Cerebellar cortex (tissue), 1 donor: ENCODE data around the gene BOLA3.
"Not testable (repeated sequence)": the region's sequence is repeated elsewhere in the genome, so short reads cannot be mapped to it uniquely, and the experiment has no call there.

Experiments
- DNase-seq: peaks from one replicate; pipeline ENCODE4 v3.0.0-alpha.2; 2015; ENCODE audit warnings: low spot score

BOLA3 gene

GRCh38 chr2:74102516-74102915, 45.2 kb downstream of the BOLA3 start:
- DNase-seq, result no peak

- no peak for DNase-seq
Measured at GRCh38 chr2:74101574-74102300, 46.0 kb downstream of the BOLA3 start.

- no peak for DNase-seq
Measured at GRCh38 chr2:74100254-74101216, 47.2 kb downstream of the BOLA3 start.

- no peak for DNase-seq
Measured at GRCh38 chr2:74099835-74100234, 47.9 kb downstream of the BOLA3 start.

GRCh38 chr2:74099271-74099670, 48.4 kb downstream of the BOLA3 start:
- no peak for DNase-seq

DNA sequence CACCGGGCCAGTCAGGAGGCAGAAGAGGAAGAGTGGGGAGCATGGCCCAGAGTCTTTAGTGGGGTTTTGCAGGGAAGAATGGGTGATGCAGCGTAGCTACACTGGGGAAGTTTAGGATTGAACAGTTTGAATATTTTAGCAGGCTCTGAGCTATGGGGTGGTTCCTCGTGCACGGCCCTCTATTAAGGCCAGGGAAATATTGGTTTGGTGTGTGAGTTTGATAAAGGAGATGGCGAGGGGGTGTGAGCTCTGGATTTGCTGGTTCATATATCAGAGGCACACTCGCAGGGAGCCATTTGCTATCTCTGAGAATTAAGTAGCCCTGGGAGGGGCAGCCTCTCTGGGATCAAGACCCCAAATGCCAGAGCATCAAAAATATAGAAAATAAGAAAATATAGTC, 50.1 kb downstream of the BOLA3 start:
- DNase-seq, result no peak

GRCh38 chr2:74096052-74096451, 51.7 kb downstream of the BOLA3 start:
- DNase-seq, result no peak

- DNase-seq, result no peak
Measured at GRCh38 chr2:74095632-74096031, 52.1 kb downstream of the BOLA3 start.

DNA sequence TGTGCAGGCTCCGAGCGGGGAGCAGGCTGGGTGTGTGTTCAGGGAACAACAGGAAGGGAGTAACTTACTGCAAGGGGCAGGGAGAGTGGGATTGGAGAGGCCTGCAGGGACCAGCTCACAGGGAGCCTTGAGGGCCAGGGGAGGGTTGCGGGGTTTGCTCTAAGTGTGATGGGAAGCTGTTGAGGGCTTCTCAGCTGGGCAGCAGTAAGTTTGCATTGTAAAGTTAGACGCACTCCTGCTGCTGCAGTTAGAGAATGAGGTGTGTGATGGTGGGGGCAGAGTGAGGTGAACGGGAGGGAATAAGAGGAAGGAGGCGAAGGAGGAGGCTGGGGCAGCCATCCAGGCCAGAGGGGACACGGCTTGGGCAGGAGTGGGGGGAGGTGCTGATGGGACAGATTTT, 53.4 kb downstream of the BOLA3 start:
- no peak for DNase-seq

GRCh38 chr2:74093840-74094239, 53.9 kb downstream of the BOLA3 start:
- DNase-seq, result no peak

- DNase-seq, result no peak
Measured at GRCh38 chr2:74093426-74093825, 54.3 kb downstream of the BOLA3 start.

- no peak for DNase-seq
Measured at GRCh38 chr2:74092275-74092674, 55.4 kb downstream of the BOLA3 start.

GRCh38 chr2:74091391-74091790, 56.3 kb downstream of the BOLA3 start:
- no peak for DNase-seq

GRCh38 chr2:74089816-74090745, 57.6 kb downstream of the BOLA3 start:
- no peak for DNase-seq

- not testable (repeated sequence) for DNase-seq
Measured at GRCh38 chr2:74088676-74089075, 59.0 kb downstream of the BOLA3 start.

DNA sequence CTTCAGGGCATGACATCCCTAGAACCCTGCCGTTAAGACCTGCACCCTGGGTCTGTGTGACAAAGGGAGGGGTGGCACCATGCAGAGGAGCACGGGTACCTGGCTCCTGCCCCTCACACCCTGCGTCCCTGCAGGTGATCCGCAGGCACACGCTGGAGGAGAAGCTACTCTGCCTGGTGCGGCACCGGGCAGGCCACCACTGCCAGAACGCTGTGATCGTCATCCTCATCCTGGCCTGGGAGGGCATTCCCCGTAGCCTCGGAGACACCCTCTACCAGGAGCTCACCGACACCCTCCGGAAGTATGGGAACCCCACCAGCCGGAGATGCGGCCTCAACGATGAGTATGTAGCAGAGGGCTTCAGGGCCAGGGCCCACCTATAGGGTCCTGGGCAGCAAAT, 60.0 kb downstream of the BOLA3 start:
- DNase-seq, result no peak

DNA sequence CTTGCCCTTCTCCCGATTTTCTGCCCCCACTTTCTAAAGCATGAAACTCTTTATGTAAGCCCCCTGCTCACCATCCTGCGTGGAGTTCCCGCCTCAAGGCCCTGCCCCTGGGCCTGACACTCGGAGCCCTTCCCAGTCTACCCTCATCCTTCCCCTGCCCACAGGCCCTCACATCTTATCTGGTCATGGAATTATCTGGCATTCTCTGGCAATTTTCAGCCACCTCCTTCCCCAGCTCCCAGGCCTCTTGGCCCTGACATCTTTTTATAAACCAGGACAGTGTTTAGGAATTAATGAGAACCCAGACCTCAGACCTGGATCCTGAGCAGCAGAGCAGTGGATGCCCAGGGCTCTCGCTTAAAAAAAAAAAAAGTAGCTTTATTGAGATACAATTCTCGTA, 61.7 kb downstream of the BOLA3 start:
- no peak for DNase-seq
